Liver (tissue), 3 donors: Measurements from ENCODE around the gene C1GALT1C1L.

Source experiments
- ATF3 ChIP-seq: IDR thresholded peaks from 2 replicates; pipeline ENCODE4 v1.6.1; 2016; ENCODE audit warnings: antibody characterized with exemption
- EGR1 ChIP-seq, 2 donors: IDR thresholded peaks; 2 replicates each; pipeline ENCODE4 v1.6.1; 2016 to 2018; ENCODE audit warnings: antibody characterized with exemption in 2 of 2, low read depth in 2 of 2
- GABPA ChIP-seq, 2 donors: IDR thresholded peaks in 1 of 2; conservative IDR thresholded peaks in 1 of 2; 2 replicates each; pipeline ENCODE4 v1.6.1; 2016; ENCODE audit warnings: antibody characterized with exemption in 2 of 2, mild to moderate bottlenecking in 1 of 2, moderate library complexity in 1 of 2
- HNF4G ChIP-seq: IDR thresholded peaks from 2 replicates; pipeline ENCODE4 v1.6.1; 2016; ENCODE audit warnings: antibody characterized with exemption
- JUND ChIP-seq, 2 donors: IDR thresholded peaks; 2 replicates each; pipeline ENCODE4 v1.6.1; 2016; ENCODE audit warnings: antibody characterized with exemption in 2 of 2
- RAD21 ChIP-seq, 2 donors: IDR thresholded peaks; 2 replicates each; pipeline ENCODE4 v1.6.1; 2016; ENCODE audit warnings: antibody characterized with exemption in 2 of 2, mild to moderate bottlenecking in 2 of 2
- REST ChIP-seq: IDR thresholded peaks from 2 replicates; pipeline ENCODE4 v1.6.1; 2016; ENCODE audit warnings: antibody characterized with exemption, mild to moderate bottlenecking
- SP1 ChIP-seq: IDR thresholded peaks from 2 replicates; pipeline ENCODE4 v1.6.1; 2018; ENCODE audit warnings: antibody characterized with exemption, mild to moderate bottlenecking
- TAF1 ChIP-seq: conservative IDR thresholded peaks from 2 replicates; pipeline ENCODE4 v1.6.1; 2016; ENCODE audit warnings: antibody characterized with exemption, mild to moderate bottlenecking
- YY1 ChIP-seq: IDR thresholded peaks from 2 replicates; pipeline ENCODE4 v1.6.1; 2016; ENCODE audit warnings: antibody characterized with exemption, mild to moderate bottlenecking
- TF ChIP-seq, protein P1 (sequence below): fragments of 150-350 bp; IDR thresholded peaks from 2 replicates; pipeline ENCODE4 v1.5.1; 2017; ENCODE audit warnings: improper control_type of control experiment, low read depth, low read length; ENCODE audit not compliant: missing input control
- donor health status: healthy.
- donor health status: healthy.

DNA sequence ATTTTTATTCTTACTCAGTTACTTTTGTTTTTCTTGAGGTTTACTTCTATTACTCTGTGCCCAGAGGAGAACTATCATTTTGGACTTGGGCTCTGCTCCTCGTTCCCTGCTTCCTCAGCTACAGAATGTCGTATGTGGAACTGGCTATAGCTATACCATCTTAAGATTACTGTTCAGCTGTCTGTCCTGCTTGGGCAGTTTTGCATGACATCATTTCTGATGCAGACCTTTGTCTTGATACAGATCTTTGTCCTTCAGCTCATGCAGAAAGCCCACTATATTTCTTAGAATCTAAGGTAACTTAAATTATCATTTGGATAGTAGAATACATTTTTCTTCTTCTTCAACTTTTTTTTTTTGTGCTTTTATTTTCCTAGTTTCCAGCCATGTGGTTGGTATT is 13.8 kb upstream of the C1GALT1C1L start:
- TF ChIP-seq, protein P1, sequence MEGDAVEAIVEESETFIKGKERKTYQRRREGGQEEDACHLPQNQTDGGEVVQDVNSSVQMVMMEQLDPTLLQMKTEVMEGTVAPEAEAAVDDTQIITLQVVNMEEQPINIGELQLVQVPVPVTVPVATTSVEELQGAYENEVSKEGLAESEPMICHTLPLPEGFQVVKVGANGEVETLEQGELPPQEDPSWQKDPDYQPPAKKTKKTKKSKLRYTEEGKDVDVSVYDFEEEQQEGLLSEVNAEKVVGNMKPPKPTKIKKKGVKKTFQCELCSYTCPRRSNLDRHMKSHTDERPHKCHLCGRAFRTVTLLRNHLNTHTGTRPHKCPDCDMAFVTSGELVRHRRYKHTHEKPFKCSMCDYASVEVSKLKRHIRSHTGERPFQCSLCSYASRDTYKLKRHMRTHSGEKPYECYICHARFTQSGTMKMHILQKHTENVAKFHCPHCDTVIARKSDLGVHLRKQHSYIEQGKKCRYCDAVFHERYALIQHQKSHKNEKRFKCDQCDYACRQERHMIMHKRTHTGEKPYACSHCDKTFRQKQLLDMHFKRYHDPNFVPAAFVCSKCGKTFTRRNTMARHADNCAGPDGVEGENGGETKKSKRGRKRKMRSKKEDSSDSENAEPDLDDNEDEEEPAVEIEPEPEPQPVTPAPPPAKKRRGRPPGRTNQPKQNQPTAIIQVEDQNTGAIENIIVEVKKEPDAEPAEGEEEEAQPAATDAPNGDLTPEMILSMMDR, result no peak
- TF ChIP-seq SP1, result no peak
- TF ChIP-seq REST, result no peak
- no peak for TF ChIP-seq ATF3
- no peak for TF ChIP-seq JUND (IDR thresholded peaks at IDR 0.05)
- no peak for TF ChIP-seq HNF4G
- no peak for TF ChIP-seq TAF1
- TF ChIP-seq YY1, result no peak
- no peak for TF ChIP-seq EGR1 (IDR thresholded peaks at IDR 0.05; ENCODE audit: low read depth in 2 of 2)
- TF ChIP-seq RAD21 (IDR thresholded peaks at IDR 0.05), result no peak
- TF ChIP-seq GABPA (IDR thresholded peaks at IDR 0.05 in 1 of 2, conservative IDR thresholded peaks at IDR 0.05 in 1 of 2), result no peak
